ENCODE data around the gene CNGA2. TPM values are rescaled to one million over a fixed set of nuclear protein-coding genes. Genes with fewer than 3 reads are reported as not detected.

CNGA2 gene
- total and polyA plus RNA-seq, 2 experiments from 2014 or later: not detected

GRCh38 chrX:151714362-151714761 lies 20.2 kb upstream of the CNGA2 start:
- DNase-seq (ENCODE audit: low spot score): no peak
- Histone ChIP-seq H3K4me1 (ENCODE audit: insufficient read depth) (no peaks in the 10 kb centered on the region), H3K27ac (no peak overlapping the region), H2AFZ (no peak overlapping the region), H3K27me3 (no peaks in the 10 kb centered on the region), H3K36me3 (replicated peaks; ENCODE audit: insufficient read depth, low read depth) (no peaks in the 10 kb centered on the region), H3K79me2 (no peaks in the 10 kb centered on the region), H3K9me3 (ENCODE audit: low read depth) (no peaks in the 10 kb centered on the region), H3K4me3 (no peak overlapping the region), H4K20me1 (ENCODE audit: insufficient read depth, poor library complexity, severe bottlenecking) (no peaks in the 10 kb centered on the region), H3K4me2 (no peak overlapping the region), H3K9me2 (replicated peaks; ENCODE audit: insufficient read depth) (no peaks in the 10 kb centered on the region)
- no peak for TF ChIP-seq EZH2phosphoT487 (IDR thresholded peaks at IDR 0.05; ENCODE audit: low read depth, severe bottlenecking, unreplicated experiment)
- TF ChIP-seq EZH2 (IDR thresholded peaks at IDR 0.05; ENCODE audit: borderline replicate concordance): no peak
- TF ChIP-seq, protein P1, sequence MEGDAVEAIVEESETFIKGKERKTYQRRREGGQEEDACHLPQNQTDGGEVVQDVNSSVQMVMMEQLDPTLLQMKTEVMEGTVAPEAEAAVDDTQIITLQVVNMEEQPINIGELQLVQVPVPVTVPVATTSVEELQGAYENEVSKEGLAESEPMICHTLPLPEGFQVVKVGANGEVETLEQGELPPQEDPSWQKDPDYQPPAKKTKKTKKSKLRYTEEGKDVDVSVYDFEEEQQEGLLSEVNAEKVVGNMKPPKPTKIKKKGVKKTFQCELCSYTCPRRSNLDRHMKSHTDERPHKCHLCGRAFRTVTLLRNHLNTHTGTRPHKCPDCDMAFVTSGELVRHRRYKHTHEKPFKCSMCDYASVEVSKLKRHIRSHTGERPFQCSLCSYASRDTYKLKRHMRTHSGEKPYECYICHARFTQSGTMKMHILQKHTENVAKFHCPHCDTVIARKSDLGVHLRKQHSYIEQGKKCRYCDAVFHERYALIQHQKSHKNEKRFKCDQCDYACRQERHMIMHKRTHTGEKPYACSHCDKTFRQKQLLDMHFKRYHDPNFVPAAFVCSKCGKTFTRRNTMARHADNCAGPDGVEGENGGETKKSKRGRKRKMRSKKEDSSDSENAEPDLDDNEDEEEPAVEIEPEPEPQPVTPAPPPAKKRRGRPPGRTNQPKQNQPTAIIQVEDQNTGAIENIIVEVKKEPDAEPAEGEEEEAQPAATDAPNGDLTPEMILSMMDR (IDR thresholded peaks at IDR 0.05; ENCODE audit: poor library complexity): no peak
- 59% methylated on average over 5 of the region's 5 CpGs for WGBS (ENCODE audit: low lambda C conversion rate, missing lambda C conversion rate)

- Histone ChIP-seq H3K9me3 (ENCODE audit: low read depth) (no peaks in the 10 kb centered on the region), H3K27me3 (no peaks in the 10 kb centered on the region), H3K9me2 (replicated peaks; ENCODE audit: insufficient read depth) (no peaks in the 10 kb centered on the region), H3K36me3 (replicated peaks; ENCODE audit: insufficient read depth, low read depth) (no peaks in the 10 kb centered on the region), H3K4me3 (no peak within 1 kb of the TSS), H3K79me2 (no peaks in the 10 kb centered on the region), H2AFZ (no peak within 1 kb of the TSS), H4K20me1 (ENCODE audit: insufficient read depth, poor library complexity, severe bottlenecking) (no peaks in the 10 kb centered on the region), H3K4me1 (ENCODE audit: insufficient read depth) (no peaks in the 10 kb centered on the region), H3K4me2 (no peak within 1 kb of the TSS), H3K27ac (no peak within 1 kb of the TSS)
- no peak for DNase-seq (ENCODE audit: low spot score)
- no peak for TF ChIP-seq EZH2 (IDR thresholded peaks at IDR 0.05; ENCODE audit: borderline replicate concordance)
- no peak for TF ChIP-seq EZH2phosphoT487 (IDR thresholded peaks at IDR 0.05; ENCODE audit: low read depth, severe bottlenecking, unreplicated experiment)
- TF ChIP-seq, protein P1 (IDR thresholded peaks at IDR 0.05; ENCODE audit: poor library complexity): no peak
- 63% methylated on average over 3 of the region's 3 CpGs for WGBS (ENCODE audit: low lambda C conversion rate, missing lambda C conversion rate)
These were observed 18.8 kb upstream of the CNGA2 start, which contains the start of gene FATE1 for GRCh38 chrX:151715752-151716151. FATE1 (plus strand) TSS chrX:151716035; CDS start chrX:151716120, 85 bp downstream.

DNA sequence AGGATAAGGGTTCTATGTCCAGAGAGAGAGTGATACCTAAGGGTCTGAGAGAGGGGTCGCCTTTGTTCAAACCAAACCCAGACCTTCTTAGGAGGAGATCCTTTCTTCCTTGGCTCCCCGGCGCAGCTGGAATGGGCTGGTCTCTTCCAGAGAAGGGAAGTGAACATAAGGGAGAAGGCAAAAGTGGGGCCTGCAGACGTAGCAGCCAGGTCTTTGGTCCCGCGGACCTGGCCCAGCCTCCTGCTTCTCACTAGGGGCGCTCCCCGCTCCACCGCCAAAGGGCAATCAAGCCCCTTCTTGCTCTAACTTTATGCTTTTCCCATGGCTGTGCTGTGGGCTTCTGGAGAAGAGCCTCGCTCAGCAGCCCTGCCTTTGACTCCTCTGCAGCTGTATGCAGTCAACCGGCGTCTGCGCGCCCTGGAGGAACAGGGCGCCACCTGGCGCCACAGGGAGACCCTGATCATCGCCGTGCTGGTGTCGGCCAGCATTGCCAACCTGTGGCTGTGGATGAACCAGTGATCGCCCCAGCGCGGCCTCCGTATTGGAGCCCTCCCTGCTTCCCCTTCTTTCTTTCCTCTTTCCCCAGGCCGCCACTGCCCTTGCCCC lies 12.2 kb upstream of the CNGA2 start:
- Histone ChIP-seq H3K79me2 (no peaks in the 10 kb centered on the region), H3K27me3 (no peaks in the 10 kb centered on the region), H3K4me3 (no peak overlapping the region), H4K20me1 (ENCODE audit: insufficient read depth, poor library complexity, severe bottlenecking) (no peaks in the 10 kb centered on the region), H3K27ac (no peak overlapping the region), H2AFZ (no peak overlapping the region), H3K4me2 (no peak overlapping the region), H3K4me1 (ENCODE audit: insufficient read depth) (no peaks in the 10 kb centered on the region), H3K9me2 (replicated peaks; ENCODE audit: insufficient read depth) (no peaks in the 10 kb centered on the region), H3K36me3 (replicated peaks; ENCODE audit: insufficient read depth, low read depth) (no peaks in the 10 kb centered on the region), H3K9me3 (ENCODE audit: low read depth) (no peaks in the 10 kb centered on the region)
- WGBS (ENCODE audit: low lambda C conversion rate, missing lambda C conversion rate): 63% methylated on average over 24 of the region's 24 CpGs
- peak; percentile 68 for DNase-seq (ENCODE audit: low spot score)
- TF ChIP-seq, protein P1 (IDR thresholded peaks at IDR 0.05; ENCODE audit: poor library complexity): peak; percentile 49
- TF ChIP-seq EZH2 (IDR thresholded peaks at IDR 0.05; ENCODE audit: borderline replicate concordance): no peak
